Loucy (cell line): ENCODE measurements around the gene ADIRF.
"Not testable (repeated sequence)": the region's sequence is repeated elsewhere in the genome, so short reads cannot be mapped to it uniquely, and the experiment has no call there.

Experiments
- H2AFZ ChIP-seq: fragments of 200-600 bp; sonication (generic); 2 replicates; pipeline ENCODE4 v1.6.0; 2016; ENCODE audit warnings: antibody characterized with exemption, mild to moderate bottlenecking, low read length, moderate library complexity
- H3F3A ChIP-seq: fragments of 200-600 bp; 2 replicates; pipeline ENCODE4 v1.6.0; 2016; ENCODE audit warnings: antibody characterized with exemption, low read depth, mild to moderate bottlenecking
- H3K27me3 ChIP-seq: fragments of 200-600 bp; sonication (generic); 2 replicates; pipeline ENCODE4 v1.6.1; 2014; ENCODE audit warnings: low read length, mild to moderate bottlenecking; ENCODE audit not compliant: insufficient read depth, poor library complexity, severe bottlenecking
- H3K36me3 ChIP-seq: fragments of 200-600 bp; sonication (generic); 2 replicates; pipeline ENCODE4 v1.6.1; 2016; ENCODE audit warnings: low read length; ENCODE audit not compliant: insufficient read depth
- H3K4me1 ChIP-seq: fragments of 200-600 bp; sonication (generic); 2 replicates; pipeline ENCODE4 v1.5.1; 2014; ENCODE audit warnings: low read length, mild to moderate bottlenecking; ENCODE audit not compliant: insufficient read depth, poor library complexity, severe bottlenecking
- H3K4me2 ChIP-seq: fragments of 200-600 bp; sonication (generic); 2 replicates; pipeline ENCODE4 v1.6.0; 2014; ENCODE audit warnings: antibody characterized with exemption, low read length, low read depth, mild to moderate bottlenecking; ENCODE audit not compliant: poor library complexity, severe bottlenecking
- H3K4me3 ChIP-seq: fragments of 200-600 bp; sonication (generic); 2 replicates; pipeline ENCODE4 v1.5.1; 2014; ENCODE audit warnings: low read length, mild to moderate bottlenecking, mixed read lengths; ENCODE audit not compliant: poor library complexity, severe bottlenecking
- H3K79me2 ChIP-seq: fragments of 200-600 bp; sonication (generic); 2 replicates; pipeline ENCODE4 v1.6.1; 2014; ENCODE audit warnings: low read length; ENCODE audit not compliant: insufficient read depth
- H3K9ac ChIP-seq: fragments of 200-600 bp; sonication (generic); 2 replicates; pipeline ENCODE4 v1.6.0; 2014; ENCODE audit warnings: mild to moderate bottlenecking, low read depth, low read length, moderate library complexity; ENCODE audit not compliant: poor library complexity, severe bottlenecking
- H3K9me2 ChIP-seq: fragments of 200-600 bp; sonication (generic); replicated peaks from 2 replicates; pipeline ENCODE4 v1.6.1; 2016; ENCODE audit warnings: low read depth, low read length, mixed read lengths
- H3K9me3 ChIP-seq: fragments of 200-600 bp; sonication (generic); 2 replicates; pipeline ENCODE4 v1.6.1; 2014; ENCODE audit warnings: mild to moderate bottlenecking, antibody characterized with exemption, low read length, low read depth; ENCODE audit not compliant: insufficient read depth
- H4K20me1 ChIP-seq: fragments of 200-600 bp; sonication (generic); 2 replicates; pipeline ENCODE4 v1.6.0; 2014; ENCODE audit warnings: antibody characterized with exemption, low read length, mild to moderate bottlenecking; ENCODE audit not compliant: insufficient read depth, poor library complexity, severe bottlenecking
- CTCF ChIP-seq: fragments of 200-600 bp; sonication (generic); conservative IDR thresholded peaks from 2 replicates; pipeline ENCODE4 v1.5.1; 2014; ENCODE audit warnings: mild to moderate bottlenecking, antibody characterized with exemption, low read length
- EZH2phosphoT487 ChIP-seq: fragments of 200-600 bp; IDR thresholded peaks from 2 replicates; pipeline ENCODE4 v1.6.1; 2018; ENCODE audit warnings: antibody characterized with exemption, mild to moderate bottlenecking, moderate library complexity, borderline replicate concordance

Gene ADIRF

GRCh38 chr10:86951184-86951761 lies 17.0 kb upstream of the ADIRF start:
- TF ChIP-seq CTCF (no peak), EZH2phosphoT487 (no peak)
- Histone ChIP-seq H3K79me2 (no peaks in the 10 kb centered on the region), H4K20me1 (no peaks in the 10 kb centered on the region), H3K36me3 (no peaks in the 10 kb centered on the region), H3K9me3 (peaks cover 6% of the 10 kb centered on the region; the same call in 1 of the 2 replicates), H3K4me2 (no peak overlapping the region), H3K4me3 (no peak overlapping the region), H3F3A (no peaks in the 10 kb centered on the region), H3K27me3 (no peaks in the 10 kb centered on the region), H3K9me2 (no peaks in the 10 kb centered on the region), H3K9ac (no peak overlapping the region), H3K4me1 (no peaks in the 10 kb centered on the region), H2AFZ (no peak overlapping the region)

GRCh38 chr10:86952106-86952505 lies 16.2 kb upstream of the ADIRF start:
- Histone ChIP-seq H3K9ac (no peak overlapping the region), H3K4me2 (no peak overlapping the region), H3K79me2 (no peaks in the 10 kb centered on the region), H3K27me3 (no peaks in the 10 kb centered on the region), H3F3A (no peaks in the 10 kb centered on the region), H3K4me1 (no peaks in the 10 kb centered on the region), H3K9me3 (peaks cover 6% of the 10 kb centered on the region; the same call in 1 of the 2 replicates), H4K20me1 (no peaks in the 10 kb centered on the region), H3K4me3 (no peak overlapping the region), H2AFZ (no peak overlapping the region), H3K36me3 (no peaks in the 10 kb centered on the region), H3K9me2 (no peaks in the 10 kb centered on the region)
- no peak for TF ChIP-seq EZH2phosphoT487
- TF ChIP-seq CTCF, result no peak

- H3K9ac ChIP-seq, H3K27me3 ChIP-seq, H2AFZ ChIP-seq, H4K20me1 ChIP-seq, H3F3A ChIP-seq, H3K9me3 ChIP-seq, H3K9me2 ChIP-seq, H3K4me2 ChIP-seq, H3K36me3 ChIP-seq, H3K79me2 ChIP-seq, H3K4me3 ChIP-seq, H3K4me1 ChIP-seq: not testable (repeated sequence)
Observed at GRCh38 chr10:86952697-86953096, 15.6 kb upstream of the ADIRF start.
